Esophagus squamous epithelium (tissue), 5 donors: ENCODE results near the gene MYZAP. TPM values are rescaled to one million over a fixed set of nuclear protein-coding genes. Genes with fewer than 3 reads are reported as not detected.

ENCODE experiments used
- DNase-seq: peaks from one replicate; lab custom pipeline; 2025; lab: John Stamatoyannopoulos, UW
- H3K27ac ChIP-seq, 4 donors: fragments of 200-600 bp; sonication (generic); one replicate each; pipeline ENCODE4 v1.5.1; 2016 to 2019; ENCODE audit warnings: mild to moderate bottlenecking in 1 of 4
- H3K27me3 ChIP-seq, 4 donors: fragments of 200-600 bp; sonication (generic); 1 replicate in 3 of 4; 2 replicates in 1 of 4; pipeline versions ENCODE4 v1.5.1 to v1.6.0; 2017 to 2021; ENCODE audit warnings: antibody characterized with exemption in 1 of 4
- H3K36me3 ChIP-seq, 3 donors: fragments of 200-600 bp; sonication (generic); one replicate each; pipeline ENCODE4 v1.5.1; 2016 to 2019
- H3K4me1 ChIP-seq, 3 donors: fragments of 200-600 bp; sonication (generic); one replicate each; pipeline ENCODE4 v1.5.1; 2017 to 2019
- H3K4me3 ChIP-seq, 4 donors: fragments of 200-600 bp; sonication (generic); 1 replicate in 3 of 4; 2 replicates in 1 of 4; pipeline ENCODE4 v1.5.1; 2016 to 2019; ENCODE audit warnings: mild to moderate bottlenecking in 2 of 4, moderate library complexity in 1 of 4
- H3K9me3 ChIP-seq, 3 donors: fragments of 200-600 bp; sonication (generic); one replicate each; pipeline ENCODE4 v1.5.1; 2016 to 2019
- CTCF ChIP-seq, 6 experiments: fragments of 450-650 bp in 4 of 6; fragments of 200-600 bp in 2 of 6; sonication (generic) in 2 of 6; IDR thresholded peaks; one replicate each; pipeline ENCODE4 v1.5.1; 2016 to 2019; ENCODE audit warnings: antibody characterized with exemption in 6 of 6, mild to moderate bottlenecking in 4 of 6, moderate library complexity in 4 of 6
- POLR2A ChIP-seq, 4 donors: fragments of 450-650 bp; IDR thresholded peaks; one replicate each; pipeline ENCODE4 v1.6.1; 2017; ENCODE audit warnings: antibody characterized with exemption in 4 of 4, mild to moderate bottlenecking in 4 of 4, moderate library complexity in 3 of 4
- WGBS, 2 donors: methylation state at CpG; one replicate each; pipeline ENCODE4 v1.1.5; 2018; 5-methylcytosine and 5-hydroxymethylcytosine counted together
- intact Hi-C: fragments of 100-400 bp; cut with DNase I; formaldehyde crosslinking; loops from one replicate; pipeline ENCODE4 v1.15.0; 2022
- total RNA-seq, 4 donors: library from RNA; depleted of rRNA; stranded (reverse); fragments of >200 nt; gene quantifications; one replicate each; pipeline ENCODE4 v1.1.0, GENCODE V29; 2016
- donor health status: DM: yes; HTN: yes; CAD: no.

Gene MYZAP
- total RNA-seq, 4 donors from 2014 or later = 21.2 to 36.0 (median 26.5) TPM

- no peaks in the 10 kb centered on the region for H3K36me3 ChIP-seq
- TF ChIP-seq POLR2A (IDR thresholded peaks at IDR 0.05) (no peak), CTCF (IDR thresholded peaks at IDR 0.05) (no peak)
- no peaks in the 10 kb centered on the region for H3K9me3 ChIP-seq
- DNase-seq = no peak
- H3K4me1 ChIP-seq = peaks cover 0 to 6% (median 0%) of the 10 kb centered on the region in 3 donors
- no peak overlapping the region for H3K4me3 ChIP-seq
- 60 to 61% methylated on average over 6 of the region's 6 CpGs for WGBS, 2 donors
- intact Hi-C loops = no loop called here
- H3K27ac ChIP-seq = no peak overlapping the region
- H3K27me3 ChIP-seq = no peaks in the 10 kb centered on the region
These were observed 139.9 kb downstream of the MYZAP start for GRCh38 chr15:57731530-57732103.

GRCh38 chr15:57732526-57733331, 141.0 kb downstream of the MYZAP start:
- TF ChIP-seq CTCF (IDR thresholded peaks at IDR 0.05) (peak; percentile 64 to 82 (median 72)), POLR2A (IDR thresholded peaks at IDR 0.05) (no peak)
- no peaks in the 10 kb centered on the region for H3K27me3 ChIP-seq
- peaks cover 0 to 6% (median 0%) of the 10 kb centered on the region in 3 donors for H3K4me1 ChIP-seq
- WGBS, 2 donors = 36 to 40% methylated on average over 12 of the region's 12 CpGs
- intact Hi-C loops = no loop called here
- H3K36me3 ChIP-seq = no peaks in the 10 kb centered on the region
- H3K27ac ChIP-seq = no peak overlapping the region
- no peak overlapping the region for H3K4me3 ChIP-seq
- H3K9me3 ChIP-seq = no peaks in the 10 kb centered on the region
- no peak for DNase-seq

GRCh38 chr15:57734860-57735259, 143.2 kb downstream of the MYZAP start:
- no peak for TF ChIP-seq POLR2A (IDR thresholded peaks at IDR 0.05)
- TF ChIP-seq CTCF (IDR thresholded peaks at IDR 0.05) = no peak
- WGBS, 2 donors = 64 to 69% methylated on average over 2 of the region's 2 CpGs
- Histone ChIP-seq H3K27me3 (no peaks in the 10 kb centered on the region), H3K36me3 (no peaks in the 10 kb centered on the region), H3K9me3 (no peaks in the 10 kb centered on the region), H3K4me1 (peaks cover 0 to 6% (median 0%) of the 10 kb centered on the region in 3 donors), H3K4me3 (no peak overlapping the region), H3K27ac (no peak overlapping the region)
- no peak for DNase-seq
- intact Hi-C loops = no loop called here

Other genes starting within 250 kb of the MYZAP start
- 10 to 100 TPM in 2 of 4 donors, 1 to 10 TPM in 2; 3.8 to 14.7 (median 8.8) TPM for gene CGNL1, start 215.4 kb upstream of the MYZAP start, total RNA-seq
- gene POLR2M, start 114.8 kb downstream of the MYZAP start, total RNA-seq = 100 to 1,000 TPM in 2 of 4 donors, 10 to 100 TPM in 2; 14.5 to 839 (median 71.7) TPM